Bronchial smooth muscle cell (primary cell): Measurements from ENCODE around the gene MMADHC. TPM values are rescaled to one million over a fixed set of nuclear protein-coding genes. Genes with fewer than 3 reads are reported as not detected.

ENCODE experiments used
- total RNA-seq: library from RNA; depleted of rRNA; stranded (reverse); fragments of >200 nt; gene quantifications from 2 replicates; pipeline ENCODE4 v1.2.1, GENCODE V29; 2014

MMADHC gene
- 117 and 180 TPM in 2 replicates for total RNA-seq

DNA sequence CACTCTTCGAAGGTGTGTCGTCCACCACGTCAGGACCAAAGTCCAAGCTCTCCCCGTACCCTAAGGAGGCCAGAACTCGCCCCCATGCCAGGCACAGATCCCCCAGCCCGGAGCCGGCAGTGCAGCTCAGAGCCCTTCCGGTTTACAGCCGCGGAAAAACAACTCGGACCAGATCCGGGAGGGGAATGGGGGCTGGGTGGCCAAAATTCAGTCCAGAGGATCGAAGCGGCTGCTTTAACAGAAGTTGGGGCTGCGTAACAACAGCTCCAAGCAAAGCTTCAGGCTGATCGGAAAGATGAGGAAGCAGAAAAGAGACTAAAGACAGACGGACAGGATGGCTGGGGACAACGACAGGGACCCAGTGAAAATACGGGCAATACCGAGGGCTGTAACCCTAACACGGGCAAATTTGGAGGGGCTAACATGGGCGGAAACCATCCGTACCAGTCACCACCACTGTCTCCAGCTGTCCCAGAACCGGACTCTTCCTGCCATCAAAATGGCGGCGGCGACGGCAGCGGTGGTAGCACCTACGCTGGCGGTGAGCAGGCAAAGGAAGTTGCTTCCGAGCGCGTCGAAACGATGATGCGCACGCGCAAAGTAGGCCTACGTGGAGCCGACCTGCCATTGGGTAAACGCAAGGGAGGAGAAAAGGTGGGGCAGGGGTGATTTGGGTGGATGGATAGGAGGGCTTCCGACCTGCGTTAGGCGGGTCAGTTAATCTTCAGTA is at the start of gene MMADHC:
Gene MMADHC (minus strand): TSS at position 556 of the 730 bp plus-strand sequence. CDS start 678 bp downstream, outside the sequence.

